ENCODE measurements around the gene SALL1. TPM values are rescaled to one million over a fixed set of nuclear protein-coding genes. Genes with fewer than 3 reads are reported as not detected.

SALL1 gene
- total RNA-seq, 1 experiment from 2014 or later, result 101 TPM

DNA sequence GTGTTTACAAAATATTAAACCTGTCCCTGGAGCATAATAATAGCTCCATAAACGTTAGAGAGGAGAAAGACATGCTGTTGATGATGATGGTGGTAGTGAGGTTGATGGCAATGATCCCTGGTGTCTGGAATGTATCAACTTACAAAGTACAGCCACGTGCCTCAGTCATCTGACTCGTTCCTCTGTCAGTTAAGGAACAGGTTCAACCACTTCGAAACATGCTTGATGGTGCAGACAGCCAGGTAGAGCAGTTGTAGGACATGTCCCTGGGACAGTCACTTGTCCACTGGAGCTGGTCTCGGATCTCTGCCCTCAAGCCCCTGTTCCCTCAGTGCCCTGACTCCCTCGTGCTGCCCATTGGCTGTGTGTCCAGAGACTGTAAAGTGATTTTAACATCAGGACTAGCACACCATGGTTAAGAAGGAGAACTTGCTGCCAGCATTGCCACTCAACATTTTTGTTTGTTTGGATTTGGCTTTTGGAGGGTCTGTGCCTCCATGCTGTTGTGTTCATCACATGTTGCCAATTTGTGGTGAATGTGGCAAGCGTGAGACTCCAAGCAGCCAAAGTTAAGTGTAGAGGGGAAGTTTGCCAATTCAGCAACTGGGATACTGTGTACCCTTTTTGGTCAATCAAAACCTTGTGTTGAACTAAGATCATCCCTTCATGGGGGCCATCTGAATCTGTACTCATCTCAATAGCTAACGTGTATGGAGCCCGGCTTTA, 16.3 kb upstream of the SALL1 start:
- no peaks in the 10 kb centered on the region for H3K23me2 ChIP-seq (ENCODE audit: insufficient read length, low read depth, low read length, poor library complexity, severe bottlenecking)
- no peak overlapping the region for H3K23ac ChIP-seq (ENCODE audit: insufficient read length, low read depth, low read length)
- H3K4me1 Mint-ChIP-seq, result peaks cover 24 to 32% of the 10 kb centered on the region in 2 experiments
- no peak overlapping the region for H3K18ac ChIP-seq (ENCODE audit: insufficient read length, low read depth, low read length)
- WGBS (ENCODE audit: extremely low coverage, insufficient read length, low lambda C conversion rate), result no CpG with 5 or more reads among the region's 9 CpGs
- H3K27me3 ChIP-seq (ENCODE audit: insufficient read depth, low read length), result no peaks in the 10 kb centered on the region; the same call in none of the 2 replicates
- no peak overlapping the region for H3K27ac ChIP-seq (ENCODE audit: insufficient read length, low read depth, low read length)
- TF ChIP-seq, protein P1, sequence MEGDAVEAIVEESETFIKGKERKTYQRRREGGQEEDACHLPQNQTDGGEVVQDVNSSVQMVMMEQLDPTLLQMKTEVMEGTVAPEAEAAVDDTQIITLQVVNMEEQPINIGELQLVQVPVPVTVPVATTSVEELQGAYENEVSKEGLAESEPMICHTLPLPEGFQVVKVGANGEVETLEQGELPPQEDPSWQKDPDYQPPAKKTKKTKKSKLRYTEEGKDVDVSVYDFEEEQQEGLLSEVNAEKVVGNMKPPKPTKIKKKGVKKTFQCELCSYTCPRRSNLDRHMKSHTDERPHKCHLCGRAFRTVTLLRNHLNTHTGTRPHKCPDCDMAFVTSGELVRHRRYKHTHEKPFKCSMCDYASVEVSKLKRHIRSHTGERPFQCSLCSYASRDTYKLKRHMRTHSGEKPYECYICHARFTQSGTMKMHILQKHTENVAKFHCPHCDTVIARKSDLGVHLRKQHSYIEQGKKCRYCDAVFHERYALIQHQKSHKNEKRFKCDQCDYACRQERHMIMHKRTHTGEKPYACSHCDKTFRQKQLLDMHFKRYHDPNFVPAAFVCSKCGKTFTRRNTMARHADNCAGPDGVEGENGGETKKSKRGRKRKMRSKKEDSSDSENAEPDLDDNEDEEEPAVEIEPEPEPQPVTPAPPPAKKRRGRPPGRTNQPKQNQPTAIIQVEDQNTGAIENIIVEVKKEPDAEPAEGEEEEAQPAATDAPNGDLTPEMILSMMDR (conservative IDR thresholded peaks at IDR 0.05), result no peak
- no peak overlapping the region for H2AK5ac ChIP-seq (ENCODE audit: insufficient read length, low read length)
- peaks cover 10% of the 10 kb centered on the region; the same call in 1 of the 2 replicates for H3K27me3 Mint-ChIP-seq (ENCODE audit: low read depth)
- H3K9me3 ChIP-seq (ENCODE audit: control insufficient read depth, low read depth, low read length), result no peaks in the 10 kb centered on the region
- H3K4me2 ChIP-seq (ENCODE audit: insufficient read depth, insufficient read length, low read length), result no peak overlapping the region
- H3K27ac Mint-ChIP-seq, result no peak overlapping the region
- no peak overlapping the region for H3T11ph ChIP-seq (ENCODE audit: low read length)
- H3K36me3 Mint-ChIP-seq (ENCODE audit: insufficient read depth in 1 of 3, low read depth in 3 of 3), result peaks cover 4 to 16% (median 10%) of the 10 kb centered on the region in 3 experiments; a peak in 6 of 7 replicates
- no peak for DNase-seq
- no peaks in the 10 kb centered on the region for H3K79me2 ChIP-seq (ENCODE audit: insufficient read depth, low read length)
- H3K4me3 Mint-ChIP-seq, result no peak overlapping the region
- no peak overlapping the region for H2BK12ac ChIP-seq (ENCODE audit: insufficient read length, low read depth, low read length)
- H4K5ac ChIP-seq (ENCODE audit: insufficient read length, low read depth, low read length), result no peak overlapping the region
- no peak overlapping the region for H2AFZ ChIP-seq (ENCODE audit: low read length)
- no peak overlapping the region for H2BK120ac ChIP-seq (ENCODE audit: low read depth, low read length, poor library complexity, severe bottlenecking)
- H3K9ac ChIP-seq (ENCODE audit: extremely low read depth, insufficient read length, low read length), result no peak overlapping the region
- H2BK15ac ChIP-seq (ENCODE audit: low read depth, low read length), result no peak overlapping the region
- H3K9me3 Mint-ChIP-seq, result peaks cover 6 to 17% of the 10 kb centered on the region in 2 experiments; a peak in 4 of 5 replicates
- no peak overlapping the region for H4K91ac ChIP-seq (ENCODE audit: insufficient read length, low read depth, low read length)
- no peak overlapping the region for H2BK5ac ChIP-seq (ENCODE audit: insufficient read length, low read length)
- H3K4ac ChIP-seq (ENCODE audit: low read depth, low read length), result no peak overlapping the region
- H4K20me1 ChIP-seq (ENCODE audit: control insufficient read depth, insufficient read depth, insufficient read length), result no peaks in the 10 kb centered on the region
- no peak overlapping the region for H4K8ac ChIP-seq (replicated peaks; ENCODE audit: insufficient read length, low read depth, low read length)
- no peak overlapping the region for H3K56ac ChIP-seq (ENCODE audit: insufficient read length, low read depth, low read length)
- H3K79me1 ChIP-seq (ENCODE audit: insufficient read depth, low read depth, low read length, poor library complexity, severe bottlenecking), result no peaks in the 10 kb centered on the region
- H3K4me1 ChIP-seq (ENCODE audit: insufficient read depth, low read length), result no peaks in the 10 kb centered on the region
- H2BK20ac ChIP-seq (ENCODE audit: low read depth, low read length, poor library complexity, severe bottlenecking), result no peak overlapping the region
- no peak overlapping the region for H3K14ac ChIP-seq (ENCODE audit: insufficient read depth, low read length)
